ENCODE measurements around the gene MS4A3.

GRCh38 chr11:60080535-60080934 lies 24.1 kb downstream of the MS4A3 start:
- TF ChIP-seq POLR2A (IDR thresholded peaks at IDR 0.05; ENCODE audit: low read depth, low read length) (no peak), POLR2AphosphoS5 (IDR thresholded peaks at IDR 0.05; ENCODE audit: low read depth, low read length) (no peak), TAF1 (IDR thresholded peaks at IDR 0.05; ENCODE audit: low read depth, low read length) (no peak)

Data from GM12891 (cell line).